K562 (cell line): ENCODE measurements around the gene GPR137C. TPM values are rescaled to one million over a fixed set of nuclear protein-coding genes. Genes with fewer than 3 reads are reported as not detected.

Experiments used
- CEBPG ChIP-seq, 3 experiments: fragments of 200-800 bp in 1 of 3; sonication (Bioruptor generic) in 1 of 3; sonication (generic) in 1 of 3; formaldehyde crosslinking in 1 of 3; IDR thresholded peaks in 2 of 3; conservative IDR thresholded peaks in 1 of 3; 2 replicates each; pipeline versions ENCODE4 v1.6.1 to v1.8.0; 2016 to 2022; ENCODE audit warnings: missing compliant biosample characterization in 2 of 3, missing genetic modification characterization in 2 of 3, mild to moderate bottlenecking in 1 of 3, missing genetic modification reagents in 1 of 3
- HDAC2 ChIP-seq: fragments of 450-650 bp; IDR thresholded peaks from 2 replicates; pipeline ENCODE4 v1.6.1; 2016; ENCODE audit warnings: mild to moderate bottlenecking
- HNRNPK ChIP-seq: fragments of 200-400 bp; formaldehyde crosslinking; IDR thresholded peaks from one replicate; pipeline ENCODE4 v1.6.1; 2018; ENCODE audit warnings: mild to moderate bottlenecking, low read depth, low read length; ENCODE audit not compliant: poor library complexity, severe bottlenecking
- HNRNPL ChIP-seq: fragments of 200-400 bp; formaldehyde crosslinking; IDR thresholded peaks from 2 replicates; pipeline ENCODE4 v1.6.1; 2017; ENCODE audit warnings: low read depth, mild to moderate bottlenecking, low read length
- POLR2G ChIP-seq: fragments of 200-400 bp; formaldehyde crosslinking; IDR thresholded peaks from 2 replicates; pipeline ENCODE4 v1.6.1; 2017; ENCODE audit warnings: low read depth, mild to moderate bottlenecking, antibody characterized with exemption, low read length, moderate library complexity
- SAFB2 ChIP-seq: fragments of 200-400 bp; formaldehyde crosslinking; IDR thresholded peaks from 2 replicates; pipeline ENCODE4 v1.6.1; 2018; ENCODE audit warnings: borderline replicate concordance, low read length, low read depth, moderate library complexity; ENCODE audit not compliant: severe bottlenecking
- SETDB1 ChIP-seq: IDR thresholded peaks from one replicate; pipeline ENCODE4 v1.6.1; 2012; ENCODE audit warnings: low read length, control low read depth, inconsistent platforms
- SRSF7 ChIP-seq: fragments of 200-400 bp; formaldehyde crosslinking; optimal IDR thresholded peaks from 2 replicates; pipeline ENCODE3; 2017; ENCODE audit warnings: mild to moderate bottlenecking, low read depth, low read length
- TEAD2 ChIP-seq: fragments of 450-650 bp; IDR thresholded peaks from 2 replicates; pipeline ENCODE4 v1.6.1; 2016; ENCODE audit warnings: missing genetic modification characterization, control low read depth, missing compliant biosample characterization
- ZFX ChIP-seq: sonication (generic); formaldehyde crosslinking; IDR thresholded peaks from 2 replicates; pipeline ENCODE4 v1.8.0; 2022; ENCODE audit warnings: mild to moderate bottlenecking, missing genetic modification reagents, moderate library complexity
- ZNF24 ChIP-seq: fragments of 450-650 bp; IDR thresholded peaks from 2 replicates; pipeline ENCODE4 v1.6.1; 2016
- ZNF589 ChIP-seq: fragments of 200-800 bp; sonication (Bioruptor generic); IDR thresholded peaks from 2 replicates; pipeline ENCODE4 v1.6.1; 2016; ENCODE audit warnings: low read depth, missing genetic modification characterization, missing compliant biosample characterization
- polyA plus RNA-seq, 8 experiments: library from polyadenylated mRNA; depleted of rRNA in 4 of 8; stranded (reverse) in 5 of 8; unstranded in 3 of 8; fragments of >200 nt; fragmentation: Nextera tagmentation in 2 of 8; fragmentation: Illumina TruSeq in 1 of 8; extraction: Ambion mirVana in 2 of 8; extraction: Trizol in 1 of 8; gene quantifications; 2 replicates each; pipeline versions ENCODE4 v1.2.1 to v1.2.3, GENCODE V29; 2011 to 2014; ENCODE audit warnings: inconsistent platforms in 1 of 8, missing spikeins in 1 of 8
- total RNA-seq, 7 experiments: library from RNA; depleted of rRNA in 6 of 7; stranded (reverse); fragments of >200 nt in 6 of 7; fragmentation: Illumina TruSeq in 2 of 7; extraction: Trizol in 2 of 7; gene quantifications; 2 replicates each; pipeline versions ENCODE4 v1.2.1 to v1.2.3, GENCODE V29; 2011 to 2021; ENCODE audit warnings: low replicate concordance in 1 of 7
- TF ChIP-seq, protein P1 (sequence below), 2 experiments: fragments of 450-650 bp in 1 of 2; sonication (generic) in 1 of 2; formaldehyde crosslinking in 1 of 2; IDR thresholded peaks in 1 of 2; conservative IDR thresholded peaks in 1 of 2; 2 replicates each; pipeline versions ENCODE4 v1.6.1 to v1.8.1; 2016 to 2023; ENCODE audit warnings: mild to moderate bottlenecking in 2 of 2, moderate library complexity in 2 of 2, inconsistent platforms in 1 of 2, missing genetic modification reagents in 1 of 2
- TF ChIP-seq, protein P2 (sequence below): fragments of 250-450 bp; sonication (Bioruptor Pico); IDR thresholded peaks from 2 replicates; pipeline ENCODE4 v1.8.0; 2021; ENCODE audit warnings: borderline replicate concordance, mild to moderate bottlenecking, moderate library complexity; ENCODE audit not compliant: poor library complexity, severe bottlenecking
- TF ChIP-seq, protein P3 (sequence below): fragments of 250-450 bp; sonication (Bioruptor Pico); IDR thresholded peaks from 2 replicates; pipeline ENCODE4 v1.8.0; 2022; ENCODE audit warnings: moderate library complexity, mild to moderate bottlenecking, inconsistent platforms
- TF ChIP-seq, protein P4 (sequence below): sonication (generic); formaldehyde crosslinking; IDR thresholded peaks from 2 replicates; pipeline ENCODE4 v1.8.0; 2022; ENCODE audit warnings: missing genetic modification reagents, mild to moderate bottlenecking, borderline replicate concordance
- TF ChIP-seq, protein P5 (sequence below): fragments of 200-400 bp; formaldehyde crosslinking; IDR thresholded peaks from 2 replicates; pipeline ENCODE4 v1.6.1; 2017; ENCODE audit warnings: mild to moderate bottlenecking, low read depth, low read length, moderate library complexity
- TF ChIP-seq, protein P6 (sequence below): fragments of 250-450 bp; sonication (Bioruptor Pico); IDR thresholded peaks from 2 replicates; pipeline ENCODE4 v1.8.0; 2021; ENCODE audit warnings: moderate library complexity, mild to moderate bottlenecking, inconsistent platforms

The GPR137C gene
- total and polyA plus RNA-seq, 9 of the 15 experiments (the other 6 are each of a cell fraction or from before 2014, with no cell fraction given) = 0.03 to 0.31 (median 0.06) TPM; not detected in 4

DNA sequence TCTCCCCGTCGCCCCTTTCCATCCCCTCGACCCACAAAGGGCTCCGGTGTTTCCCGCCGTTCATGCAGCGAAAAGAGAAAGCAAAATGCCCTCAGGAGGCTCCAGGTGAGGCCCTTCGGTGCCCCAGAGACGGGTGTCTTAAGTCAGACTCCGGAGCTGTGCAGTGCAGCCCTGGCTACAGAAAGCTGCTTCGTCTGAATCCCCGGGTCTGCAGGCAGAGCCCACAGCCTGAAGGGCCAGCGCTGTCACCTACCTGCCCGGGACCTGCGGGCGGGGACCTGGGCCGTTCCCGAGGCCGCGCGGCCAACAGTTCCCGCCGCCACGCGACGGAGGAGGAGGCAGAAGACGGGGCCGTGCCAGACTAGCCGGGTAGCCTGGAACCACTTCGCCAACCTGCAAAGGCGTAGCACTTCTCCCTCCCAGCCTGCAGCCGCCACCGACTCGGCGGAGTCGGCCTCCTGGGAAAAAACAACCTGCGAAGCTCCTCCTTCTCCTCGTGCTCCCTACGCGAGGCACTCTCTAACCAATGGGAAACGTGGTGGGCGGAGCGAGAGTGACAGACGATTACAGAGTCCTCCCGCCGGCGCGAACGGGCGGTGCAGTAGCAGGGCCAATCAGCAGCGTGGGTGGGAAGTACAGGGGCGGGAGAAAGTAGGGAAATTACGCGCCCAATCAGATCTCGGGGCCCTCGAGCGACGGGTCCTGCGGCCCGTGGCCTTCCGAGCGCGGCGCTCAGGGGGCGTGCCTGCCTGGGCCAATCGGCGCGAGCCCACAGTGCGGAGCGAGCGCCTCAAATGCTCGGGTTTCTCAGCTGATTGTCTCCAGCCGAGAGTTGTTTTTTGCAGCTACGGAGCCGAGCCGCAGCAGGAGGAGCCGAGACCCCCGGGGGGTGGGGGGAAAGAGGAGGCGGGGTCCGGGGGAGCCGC, at the start of gene GPR137C, which contains the start of gene TXNDC16 (continued):
- TF ChIP-seq CEBPG (CRISPR knock-in tag; IDR thresholded peaks at IDR 0.05) = no peak; the same call in 1 of the 2 replicates
- TF ChIP-seq CEBPG (tag; conservative IDR thresholded peaks at IDR 0.05 in 1 of 2, IDR thresholded peaks at IDR 0.05 in 1 of 2) = no peak
- TF ChIP-seq SRSF7 = no peak
- TF ChIP-seq HNRNPK = no peak
- no peak for TF ChIP-seq SETDB1
- TF ChIP-seq HDAC2 = 0 out of 2 replicates have a peak, but pooled peaks have one; percentile 17
- TF ChIP-seq, protein P1, sequence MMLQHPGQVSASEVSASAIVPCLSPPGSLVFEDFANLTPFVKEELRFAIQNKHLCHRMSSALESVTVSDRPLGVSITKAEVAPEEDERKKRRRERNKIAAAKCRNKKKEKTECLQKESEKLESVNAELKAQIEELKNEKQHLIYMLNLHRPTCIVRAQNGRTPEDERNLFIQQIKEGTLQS (IDR thresholded peaks at IDR 0.05) = no peak
- TF ChIP-seq, protein P1 (CRISPR knock-in tag; conservative IDR thresholded peaks at IDR 0.05) = no peak
- TF ChIP-seq TEAD2 = no peak
- no peak for TF ChIP-seq SAFB2
- TF ChIP-seq, protein P2, sequence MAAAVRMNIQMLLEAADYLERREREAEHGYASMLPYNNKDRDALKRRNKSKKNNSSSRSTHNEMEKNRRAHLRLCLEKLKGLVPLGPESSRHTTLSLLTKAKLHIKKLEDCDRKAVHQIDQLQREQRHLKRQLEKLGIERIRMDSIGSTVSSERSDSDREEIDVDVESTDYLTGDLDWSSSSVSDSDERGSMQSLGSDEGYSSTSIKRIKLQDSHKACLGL (CRISPR knock-in tag) = no peak
- TF ChIP-seq ZNF589 = no peak
- TF ChIP-seq HNRNPL = 0 out of 2 replicates have a peak, but pooled peaks have one; percentile 32
- TF ChIP-seq, protein P3, sequence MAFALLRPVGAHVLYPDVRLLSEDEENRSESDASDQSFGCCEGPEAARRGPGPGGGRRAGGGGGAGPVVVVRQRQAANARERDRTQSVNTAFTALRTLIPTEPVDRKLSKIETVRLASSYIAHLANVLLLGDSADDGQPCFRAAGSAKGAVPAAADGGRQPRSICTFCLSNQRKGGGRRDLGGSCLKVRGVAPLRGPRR (CRISPR knock-in tag) = no peak
- TF ChIP-seq ZFX (CRISPR knock-in tag) = peak; percentile 59; the same call in 1 of the 2 replicates
- TF ChIP-seq POLR2G = peak; percentile 87
- no peak for TF ChIP-seq ZNF24
- TF ChIP-seq, protein P4, sequence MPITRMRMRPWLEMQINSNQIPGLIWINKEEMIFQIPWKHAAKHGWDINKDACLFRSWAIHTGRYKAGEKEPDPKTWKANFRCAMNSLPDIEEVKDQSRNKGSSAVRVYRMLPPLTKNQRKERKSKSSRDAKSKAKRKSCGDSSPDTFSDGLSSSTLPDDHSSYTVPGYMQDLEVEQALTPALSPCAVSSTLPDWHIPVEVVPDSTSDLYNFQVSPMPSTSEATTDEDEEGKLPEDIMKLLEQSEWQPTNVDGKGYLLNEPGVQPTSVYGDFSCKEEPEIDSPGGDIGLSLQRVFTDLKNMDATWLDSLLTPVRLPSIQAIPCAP = no peak
- TF ChIP-seq, protein P5, sequence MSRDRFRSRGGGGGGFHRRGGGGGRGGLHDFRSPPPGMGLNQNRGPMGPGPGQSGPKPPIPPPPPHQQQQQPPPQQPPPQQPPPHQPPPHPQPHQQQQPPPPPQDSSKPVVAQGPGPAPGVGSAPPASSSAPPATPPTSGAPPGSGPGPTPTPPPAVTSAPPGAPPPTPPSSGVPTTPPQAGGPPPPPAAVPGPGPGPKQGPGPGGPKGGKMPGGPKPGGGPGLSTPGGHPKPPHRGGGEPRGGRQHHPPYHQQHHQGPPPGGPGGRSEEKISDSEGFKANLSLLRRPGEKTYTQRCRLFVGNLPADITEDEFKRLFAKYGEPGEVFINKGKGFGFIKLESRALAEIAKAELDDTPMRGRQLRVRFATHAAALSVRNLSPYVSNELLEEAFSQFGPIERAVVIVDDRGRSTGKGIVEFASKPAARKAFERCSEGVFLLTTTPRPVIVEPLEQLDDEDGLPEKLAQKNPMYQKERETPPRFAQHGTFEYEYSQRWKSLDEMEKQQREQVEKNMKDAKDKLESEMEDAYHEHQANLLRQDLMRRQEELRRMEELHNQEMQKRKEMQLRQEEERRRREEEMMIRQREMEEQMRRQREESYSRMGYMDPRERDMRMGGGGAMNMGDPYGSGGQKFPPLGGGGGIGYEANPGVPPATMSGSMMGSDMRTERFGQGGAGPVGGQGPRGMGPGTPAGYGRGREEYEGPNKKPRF = no peak
- TF ChIP-seq, protein P6, sequence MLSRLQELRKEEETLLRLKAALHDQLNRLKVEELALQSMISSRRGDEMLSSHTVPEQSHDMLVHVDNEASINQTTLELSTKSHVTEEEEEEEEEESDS = no peak
